NCI-H2196 treated with DMSO at 0.1 percent for 48 hours (cell line): ENCODE data around the gene SLC25A47.

Experiments used
- DNase-seq: peaks from one replicate; lab custom pipeline; 2025; ENCODE audit not compliant: unreplicated experiment; lab: John Stamatoyannopoulos, UW

The SLC25A47 gene

DNA sequence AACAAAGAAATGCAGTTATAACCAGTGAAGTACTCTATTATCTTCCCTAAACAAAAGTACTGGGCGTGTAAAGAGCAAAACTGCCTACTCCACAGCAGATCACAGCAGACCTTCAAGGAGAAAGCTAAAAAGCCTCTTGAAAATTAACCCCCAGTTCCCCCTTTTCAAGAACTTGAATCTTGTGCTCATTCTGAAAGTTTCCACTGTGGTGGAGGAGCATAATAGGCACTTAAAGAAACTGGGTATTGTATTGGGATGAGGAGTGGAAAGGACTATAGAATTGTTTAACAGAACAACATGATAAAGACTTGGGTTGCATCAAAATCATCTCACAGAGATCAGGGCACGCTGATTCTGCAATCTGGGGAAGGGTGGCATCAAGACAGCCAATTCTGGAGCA, 51.1 kb downstream of the SLC25A47 start:
- no peak for DNase-seq

- DNase-seq: no peak
Observed at GRCh38 chr14:100374876-100375265, 51.7 kb downstream of the SLC25A47 start.

GRCh38 chr14:100375266-100375962, 52.3 kb downstream of the SLC25A47 start:
- DNase-seq: no peak

DNA sequence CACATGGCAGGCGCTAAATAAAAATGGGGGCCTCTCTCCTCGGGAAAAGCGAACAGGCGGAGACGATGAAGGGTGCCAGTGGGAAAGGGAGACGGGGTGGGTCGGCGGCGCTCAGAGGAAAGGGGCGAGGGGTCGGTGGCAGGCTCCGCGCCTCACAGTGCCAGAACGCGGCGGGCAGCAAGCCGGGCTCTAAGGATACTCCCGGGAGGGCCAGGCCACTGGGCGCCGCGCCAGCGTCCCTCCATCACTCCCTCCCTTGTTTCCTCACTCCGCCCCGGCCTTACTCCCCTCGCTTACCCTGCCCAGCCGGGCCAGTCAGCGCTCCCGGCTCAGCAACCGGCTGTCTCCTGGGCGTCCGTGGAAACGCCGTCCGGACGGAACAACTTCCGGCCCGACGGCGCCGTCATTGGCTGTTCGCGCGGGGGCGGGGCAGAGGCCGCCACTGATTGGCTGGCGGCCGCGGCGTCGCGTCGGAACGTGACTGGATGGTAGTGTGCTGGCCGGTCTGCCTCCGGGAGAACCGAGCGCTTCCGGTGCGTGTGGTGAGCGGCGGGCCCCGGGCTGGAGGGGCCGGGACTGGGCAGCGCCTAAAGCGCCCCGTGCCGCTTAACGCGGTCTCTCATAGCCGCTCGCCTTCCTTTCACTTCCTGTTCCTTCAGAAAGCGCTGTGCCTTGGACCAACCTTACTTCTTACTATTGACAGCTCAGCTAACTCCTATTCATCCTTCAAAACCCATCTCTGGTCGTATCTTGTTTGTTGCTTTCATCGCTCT, 53.0 kb downstream of the SLC25A47 start, which contains the start of gene WDR25:
WDR25 (plus strand) TSS at position 523 of the 773 bp plus-strand sequence.
- peak; percentile 82 for DNase-seq

- DNase-seq: no peak
Observed at GRCh38 chr14:100376751-100377171, 53.6 kb downstream of the SLC25A47 start.
